ENCODE data around the gene SLF1. TPM values are rescaled to one million over a fixed set of nuclear protein-coding genes. Genes with fewer than 3 reads are reported as not detected.

The SLF1 gene
- total RNA-seq, 1 experiment from 2014 or later, result 7.9 TPM

GRCh38 chr5:94694671-94695070 is 76.2 kb downstream of the SLF1 start:
- no TSS peak for BruUV-seq (replicated peaks)
- intact Hi-C loops (cut with micrococcal nuclease; ENCODE audit: unreplicated experiment), result no loop called here

DNA sequence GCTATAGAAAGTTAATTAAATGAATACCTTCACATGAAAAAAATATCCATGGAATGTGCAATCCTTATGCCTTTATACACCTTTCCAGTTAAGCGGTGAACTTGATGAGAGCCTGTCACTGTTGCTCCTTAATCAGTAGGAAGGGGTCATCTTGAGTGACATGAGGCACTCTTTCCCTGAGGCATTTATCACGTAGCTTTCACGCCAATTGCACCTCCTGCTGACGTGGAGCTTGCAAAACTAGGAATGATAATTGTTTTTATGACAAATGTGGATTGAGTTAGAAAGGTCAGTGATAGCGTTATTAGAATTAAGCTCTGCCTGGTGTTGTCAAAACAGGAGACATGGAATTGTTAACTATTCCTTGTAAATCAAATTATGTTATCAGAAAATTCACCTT is 79.7 kb downstream of the SLF1 start:
- no peak for DNase-seq
- no peaks in the 10 kb centered on the region for H3K9me3 ChIP-seq
- BruUV-seq (replicated peaks), result no TSS peak
- Mint-ChIP-seq H3K9me3 (ENCODE audit: unreplicated experiment) (no peaks in the 10 kb centered on the region), H3K4me1 (ENCODE audit: low read depth, unreplicated experiment) (no peaks in the 10 kb centered on the region), H3K36me3 (ENCODE audit: insufficient read depth, unreplicated experiment) (no peaks in the 10 kb centered on the region), H3K4me3 (ENCODE audit: unreplicated experiment) (no peak overlapping the region), H3K27me3 (ENCODE audit: insufficient read depth, unreplicated experiment) (no peaks in the 10 kb centered on the region), H3K27ac (ENCODE audit: unreplicated experiment) (no peak overlapping the region)
- H3K36me3 ChIP-seq (ENCODE audit: control insufficient read depth, insufficient read depth, low read length), result no peaks in the 10 kb centered on the region; the same call in 1 of the 2 replicates
- no peak for TF ChIP-seq CTCF (IDR thresholded peaks at IDR 0.05; ENCODE audit: insufficient read depth in 1 of 2, low read depth in 1 of 2, low read length in 1 of 2, severe bottlenecking in 1 of 2, unreplicated experiment in 1 of 2)
- H3K4me3 ChIP-seq (ENCODE audit: low read depth, low read length), result no peak overlapping the region
- no peaks in the 10 kb centered on the region for H3K4me1 ChIP-seq
- ChIA-PET POLR2A (no interaction called here), CTCF (no interaction called here)
- no peaks in the 10 kb centered on the region for H3K27me3 ChIP-seq (replicated peaks; ENCODE audit: control insufficient read depth, insufficient read depth, low read length)
- intact Hi-C loops (cut with micrococcal nuclease; ENCODE audit: unreplicated experiment), result no loop called here

More at GRCh38 chr5:94694671-94695070, 76.2 kb downstream of the SLF1 start:
- Mint-ChIP-seq H3K27me3 (ENCODE audit: insufficient read depth, unreplicated experiment) (no peaks in the 10 kb centered on the region), H3K9me3 (ENCODE audit: unreplicated experiment) (no peaks in the 10 kb centered on the region), H3K27ac (ENCODE audit: unreplicated experiment) (no peak overlapping the region), H3K36me3 (ENCODE audit: insufficient read depth, unreplicated experiment) (peaks cover 5% of the 10 kb centered on the region), H3K4me3 (ENCODE audit: unreplicated experiment) (no peak overlapping the region), H3K4me1 (ENCODE audit: low read depth, unreplicated experiment) (no peaks in the 10 kb centered on the region)
- TF ChIP-seq CTCF (IDR thresholded peaks at IDR 0.05; ENCODE audit: insufficient read depth in 1 of 2, low read depth in 1 of 2, low read length in 1 of 2, severe bottlenecking in 1 of 2, unreplicated experiment in 1 of 2), result no peak
- no peaks in the 10 kb centered on the region; the same call in none of the 2 replicates for H3K36me3 ChIP-seq (ENCODE audit: control insufficient read depth, insufficient read depth, low read length)
- H3K9me3 ChIP-seq, result no peaks in the 10 kb centered on the region
- DNase-seq, result no peak
- ChIA-PET POLR2A (no interaction called here), CTCF (no interaction called here)
- H3K27me3 ChIP-seq (replicated peaks; ENCODE audit: control insufficient read depth, insufficient read depth, low read length), result no peaks in the 10 kb centered on the region
- no peak overlapping the region for H3K4me3 ChIP-seq (ENCODE audit: low read depth, low read length)
- H3K4me1 ChIP-seq, result no peaks in the 10 kb centered on the region

DNA sequence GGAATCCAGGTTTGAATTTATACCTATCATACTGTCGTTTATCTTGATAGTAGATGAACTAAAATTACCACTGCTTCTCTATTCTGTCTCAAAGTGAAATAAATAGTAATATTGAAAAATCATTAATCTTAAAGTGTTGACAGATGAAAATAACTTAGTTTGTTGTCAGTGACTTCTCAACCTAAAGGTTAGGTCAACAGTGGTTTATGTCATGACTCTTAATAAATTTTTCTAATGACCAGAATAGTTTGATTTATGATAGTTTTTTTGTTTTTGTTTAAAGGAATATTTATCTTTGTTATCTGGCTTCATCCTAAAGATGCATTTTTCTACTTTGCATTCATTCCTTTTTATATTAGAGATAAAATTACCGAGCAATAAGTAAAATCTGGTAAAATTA is 81.1 kb downstream of the SLF1 start:
- Histone ChIP-seq H3K9me3 (no peaks in the 10 kb centered on the region), H3K27me3 (replicated peaks; ENCODE audit: control insufficient read depth, insufficient read depth, low read length) (no peaks in the 10 kb centered on the region), H3K4me3 (ENCODE audit: low read depth, low read length) (no peak overlapping the region), H3K36me3 (ENCODE audit: control insufficient read depth, insufficient read depth, low read length) (no peaks in the 10 kb centered on the region; the same call in 1 of the 2 replicates), H3K4me1 (no peaks in the 10 kb centered on the region)
- DNase-seq, result no peak
- CTCF ChIA-PET, result no interaction called here
- H3K27me3 Mint-ChIP-seq (ENCODE audit: insufficient read depth, unreplicated experiment), result no peaks in the 10 kb centered on the region
- POLR2A ChIA-PET, result no interaction called here
- no peaks in the 10 kb centered on the region for H3K9me3 Mint-ChIP-seq (ENCODE audit: unreplicated experiment)
- no TSS peak for BruUV-seq (replicated peaks)
- TF ChIP-seq CTCF (IDR thresholded peaks at IDR 0.05; ENCODE audit: insufficient read depth in 1 of 2, low read depth in 1 of 2, low read length in 1 of 2, severe bottlenecking in 1 of 2, unreplicated experiment in 1 of 2), result no peak
- H3K4me3 Mint-ChIP-seq (ENCODE audit: unreplicated experiment), result no peak overlapping the region
- no peaks in the 10 kb centered on the region for H3K4me1 Mint-ChIP-seq (ENCODE audit: low read depth, unreplicated experiment)
- H3K27ac Mint-ChIP-seq (ENCODE audit: unreplicated experiment), result no peak overlapping the region
- H3K36me3 Mint-ChIP-seq (ENCODE audit: insufficient read depth, unreplicated experiment), result no peaks in the 10 kb centered on the region
- intact Hi-C loops (cut with micrococcal nuclease; ENCODE audit: unreplicated experiment), result no loop called here
